ENCODE measurements around the gene CALN1.

The CALN1 gene

DNA sequence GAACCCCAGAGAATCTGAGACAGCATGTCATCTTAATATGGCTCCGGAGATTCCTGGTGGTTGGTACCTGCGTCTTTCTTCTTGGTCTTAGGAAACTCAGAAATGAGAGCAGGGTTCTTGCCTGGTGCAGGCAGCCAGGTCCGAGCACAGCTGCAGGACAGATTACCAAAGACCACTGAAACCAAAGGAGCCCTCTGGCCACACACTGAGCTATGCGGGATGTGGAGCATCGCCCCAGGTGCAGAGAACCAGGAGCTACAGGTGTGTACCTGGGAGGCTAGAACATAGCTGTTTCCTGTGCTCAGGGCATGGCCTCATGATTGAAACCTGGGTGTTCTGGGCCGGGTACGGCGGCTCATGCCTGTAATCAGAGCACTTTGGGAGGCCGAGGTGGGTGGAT lies 635.4 kb downstream of the CALN1 start:
- no peak overlapping the region for H3K4me3 ChIP-seq (ENCODE audit: low read depth, low read length)
- no peak for DNase-seq (ENCODE audit: low read depth)
- no peak for TF ChIP-seq CTCF (IDR thresholded peaks at IDR 0.05; ENCODE audit: control insufficient read depth, extremely low read depth, insufficient read depth)

DNA sequence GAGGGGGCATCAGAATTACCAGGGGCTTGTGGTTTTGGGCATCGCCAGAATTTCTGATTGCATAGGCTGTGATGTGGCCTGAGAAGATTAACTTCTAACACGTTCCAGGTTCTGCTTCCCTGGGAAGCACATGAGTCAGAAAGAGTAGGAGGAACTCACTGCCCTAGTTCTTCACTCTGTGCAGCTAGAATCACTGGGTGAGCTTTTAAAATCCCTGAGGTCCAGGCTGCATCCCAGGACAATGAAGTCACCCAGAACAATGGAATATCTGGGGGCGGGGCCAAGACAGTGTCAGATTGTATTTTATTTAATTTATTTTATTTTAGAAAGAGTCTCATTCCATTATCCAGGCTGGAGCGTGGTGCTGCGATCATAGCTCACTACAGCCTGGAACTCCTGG lies 636.5 kb downstream of the CALN1 start:
- no peak for DNase-seq (ENCODE audit: low read depth)
- TF ChIP-seq CTCF (IDR thresholded peaks at IDR 0.05; ENCODE audit: control insufficient read depth, extremely low read depth, insufficient read depth), result no peak
- H3K4me3 ChIP-seq (ENCODE audit: low read depth, low read length), result no peak overlapping the region

DNA sequence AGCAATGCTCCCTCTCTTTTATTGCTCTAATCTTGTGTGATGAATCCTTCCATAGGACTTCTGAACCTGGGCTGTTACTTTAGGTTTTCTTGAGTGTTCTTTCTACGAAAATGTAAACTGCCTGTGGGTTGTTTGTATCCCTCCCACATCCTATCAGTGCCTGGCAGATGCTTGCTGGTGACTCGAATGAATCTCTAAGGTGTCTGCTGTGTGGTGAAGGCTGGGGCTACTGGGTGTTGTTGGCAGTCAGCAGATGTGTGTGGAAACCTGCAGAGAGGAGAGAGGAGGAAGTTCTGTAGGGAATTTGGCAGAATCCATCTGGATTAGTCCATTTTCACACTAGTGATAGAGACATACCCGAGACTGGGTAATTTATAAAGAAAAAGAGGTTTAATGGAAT lies 639.4 kb downstream of the CALN1 start:
- H3K4me3 ChIP-seq (ENCODE audit: low read depth, low read length), result no peak overlapping the region
- TF ChIP-seq CTCF (IDR thresholded peaks at IDR 0.05; ENCODE audit: control insufficient read depth, extremely low read depth, insufficient read depth), result no peak
- DNase-seq (ENCODE audit: low read depth), result no peak

GRCh38 chr7:71770269-71770907 lies 641.8 kb downstream of the CALN1 start:
- DNase-seq (ENCODE audit: low read depth), result no peak
- H3K4me3 ChIP-seq (ENCODE audit: low read depth, low read length), result no peak overlapping the region
- TF ChIP-seq CTCF (IDR thresholded peaks at IDR 0.05; ENCODE audit: control insufficient read depth, extremely low read depth, insufficient read depth), result no peak

DNA sequence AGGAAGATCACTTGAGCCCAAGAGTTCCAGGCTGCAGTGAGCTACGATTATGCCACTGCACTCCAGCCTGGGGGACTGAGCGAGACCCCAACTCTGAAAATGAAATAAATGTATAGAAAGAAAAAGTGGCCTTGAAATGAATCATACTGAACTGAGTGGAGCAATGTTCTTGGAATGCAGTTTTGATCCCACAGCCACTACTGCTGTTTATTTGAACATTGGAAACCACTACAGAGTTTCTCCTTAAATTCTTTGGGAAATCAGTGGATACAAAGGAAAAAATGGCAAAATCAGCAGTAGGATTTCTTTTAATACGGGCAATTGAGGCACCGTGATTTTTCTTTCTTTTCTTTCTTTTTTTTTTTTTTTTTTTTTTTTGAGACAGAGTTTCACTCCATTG lies 642.8 kb downstream of the CALN1 start:
- no peak for TF ChIP-seq CTCF (IDR thresholded peaks at IDR 0.05; ENCODE audit: control insufficient read depth, extremely low read depth, insufficient read depth)
- no peak overlapping the region for H3K4me3 ChIP-seq (ENCODE audit: low read depth, low read length)
- no peak for DNase-seq (ENCODE audit: low read depth)

GRCh38 chr7:71768450-71768849 lies 643.7 kb downstream of the CALN1 start:
- TF ChIP-seq CTCF (IDR thresholded peaks at IDR 0.05; ENCODE audit: control insufficient read depth, extremely low read depth, insufficient read depth), result no peak

DNA sequence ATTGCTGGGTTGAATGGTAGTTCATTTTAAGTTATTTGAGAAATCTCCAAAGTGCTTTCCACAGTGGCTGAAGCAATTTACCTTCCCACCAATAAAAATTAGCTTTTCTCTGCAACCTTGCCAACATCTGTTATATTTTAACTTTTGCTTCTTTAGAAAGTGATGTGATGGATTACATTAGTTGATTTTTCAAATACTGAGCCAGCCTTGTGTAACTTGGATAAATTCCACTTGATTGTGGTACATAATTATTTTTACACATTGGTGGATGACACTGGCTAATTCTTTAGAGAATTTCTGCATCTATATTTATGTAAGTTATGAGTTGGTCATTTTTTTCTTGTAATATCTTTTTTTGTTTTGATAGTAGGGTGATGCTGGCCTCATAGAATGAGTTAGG lies 646.1 kb downstream of the CALN1 start:
- no peak for DNase-seq (ENCODE audit: low read depth)
- no peak for TF ChIP-seq CTCF (IDR thresholded peaks at IDR 0.05; ENCODE audit: control insufficient read depth, extremely low read depth, insufficient read depth)
- no peak overlapping the region for H3K4me3 ChIP-seq (ENCODE audit: low read depth, low read length)

More at GRCh38 chr7:71768450-71768849, 643.7 kb downstream of the CALN1 start:
- H3K4me3 ChIP-seq (ENCODE audit: low read depth, low read length), result no peak overlapping the region
- DNase-seq (ENCODE audit: low read depth), result no peak
